IMR-90 (cell line): Measurements from ENCODE around the gene NEDD4L.

Experiments
- MXI1 ChIP-seq: IDR thresholded peaks from 2 replicates; pipeline ENCODE4 v1.6.1; 2012; ENCODE audit warnings: low read depth, mild to moderate bottlenecking, low read length, moderate library complexity, borderline replicate concordance
- TF ChIP-seq, protein P1 (sequence below): conservative IDR thresholded peaks from 2 replicates; pipeline ENCODE4 v1.5.1; 2012; ENCODE audit warnings: mild to moderate bottlenecking, low read depth, low read length, improper control_type of control experiment

DNA sequence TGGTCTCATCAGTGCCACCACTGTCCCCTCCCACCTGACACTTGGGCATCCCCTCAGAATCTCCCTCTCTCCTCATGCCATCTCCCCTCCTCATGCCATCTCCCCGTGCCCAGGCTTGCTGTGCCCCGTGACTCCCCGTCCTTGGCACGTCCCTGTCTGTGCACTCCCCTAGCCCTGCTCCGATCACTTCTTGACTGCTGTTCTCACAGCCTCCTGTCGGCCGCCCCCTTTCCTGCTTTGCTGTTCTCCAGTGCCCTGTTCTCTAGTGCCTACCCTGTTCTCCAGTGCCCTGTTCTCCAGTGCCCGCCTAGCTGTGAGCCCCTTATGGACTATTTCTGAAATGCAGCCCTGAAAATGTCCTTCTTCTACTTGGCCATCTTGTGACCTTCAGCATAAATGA is 331.0 kb downstream of the NEDD4L start:
- TF ChIP-seq, protein P1, sequence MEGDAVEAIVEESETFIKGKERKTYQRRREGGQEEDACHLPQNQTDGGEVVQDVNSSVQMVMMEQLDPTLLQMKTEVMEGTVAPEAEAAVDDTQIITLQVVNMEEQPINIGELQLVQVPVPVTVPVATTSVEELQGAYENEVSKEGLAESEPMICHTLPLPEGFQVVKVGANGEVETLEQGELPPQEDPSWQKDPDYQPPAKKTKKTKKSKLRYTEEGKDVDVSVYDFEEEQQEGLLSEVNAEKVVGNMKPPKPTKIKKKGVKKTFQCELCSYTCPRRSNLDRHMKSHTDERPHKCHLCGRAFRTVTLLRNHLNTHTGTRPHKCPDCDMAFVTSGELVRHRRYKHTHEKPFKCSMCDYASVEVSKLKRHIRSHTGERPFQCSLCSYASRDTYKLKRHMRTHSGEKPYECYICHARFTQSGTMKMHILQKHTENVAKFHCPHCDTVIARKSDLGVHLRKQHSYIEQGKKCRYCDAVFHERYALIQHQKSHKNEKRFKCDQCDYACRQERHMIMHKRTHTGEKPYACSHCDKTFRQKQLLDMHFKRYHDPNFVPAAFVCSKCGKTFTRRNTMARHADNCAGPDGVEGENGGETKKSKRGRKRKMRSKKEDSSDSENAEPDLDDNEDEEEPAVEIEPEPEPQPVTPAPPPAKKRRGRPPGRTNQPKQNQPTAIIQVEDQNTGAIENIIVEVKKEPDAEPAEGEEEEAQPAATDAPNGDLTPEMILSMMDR, result no peak
- no peak for TF ChIP-seq MXI1
